H1 (cell line): ENCODE results near the gene CLEC16A. TPM values are rescaled to one million over a fixed set of nuclear protein-coding genes. Genes with fewer than 3 reads are reported as not detected.

ENCODE experiments used
- CTCF ChIA-PET: fragments of 300-600 bp; sonication (Branson Sonifier 250); formaldehyde crosslinking; loops from one replicate; lab custom pipeline; 2021; ENCODE audit not compliant: partially characterized antibody; lab: Charles Lee
- POLR2A ChIA-PET: fragments of 300-600 bp; sonication (Branson Sonifier 250); formaldehyde crosslinking; loops from one replicate; lab custom pipeline; 2021; ENCODE audit warnings: inconsistent platforms; ENCODE audit not compliant: partially characterized antibody; lab: Charles Lee
- DNase-seq, 2 experiments: peaks; one replicate each; pipeline versions ENCODE4 v3.0.0 to v3.0.0-alpha.2; 2010 to 2022; ENCODE audit warnings: low spot score in 2 of 2, low read depth in 1 of 2, mixed read lengths in 1 of 2
- FAIRE-seq: peaks from 2 replicates; lab custom pipeline; 2011; peaks lifted over from hg19 to GRCh38; lab: Jason Lieb, UNC
- H2AFZ ChIP-seq: 2 replicates; pipeline ENCODE4 v1.8.1; 2012; ENCODE audit warnings: low read length, inconsistent platforms
- H2AK5ac ChIP-seq: 2 replicates; pipeline ENCODE4 v1.6.1; 2013; ENCODE audit warnings: low read depth, low read length
- H2BK120ac ChIP-seq: replicated peaks from 2 replicates; pipeline ENCODE3; 2013; ENCODE audit warnings: low read depth, low read length, inconsistent platforms
- H2BK12ac ChIP-seq: 2 replicates; pipeline ENCODE4 v1.6.1; 2013; ENCODE audit warnings: low read depth, low read length
- H2BK15ac ChIP-seq: 2 replicates; pipeline ENCODE4 v1.6.1; 2013; ENCODE audit warnings: low read length
- H2BK20ac ChIP-seq: 2 replicates; pipeline ENCODE4 v1.6.1; 2013; ENCODE audit warnings: low read length
- H2BK5ac ChIP-seq: 2 replicates; pipeline ENCODE4 v1.6.1; 2013; ENCODE audit warnings: low read depth, low read length
- H3K14ac ChIP-seq: 2 replicates; pipeline ENCODE4 v1.6.1; 2013; ENCODE audit warnings: inconsistent platforms; ENCODE audit not compliant: insufficient read length
- H3K18ac ChIP-seq: 2 replicates; pipeline ENCODE4 v1.6.1; 2013; ENCODE audit warnings: low read length; ENCODE audit errors: extremely low read depth
- H3K23ac ChIP-seq: 2 replicates; pipeline ENCODE4 v1.6.1; 2013; ENCODE audit warnings: inconsistent platforms; ENCODE audit not compliant: insufficient read length
- H3K23me2 ChIP-seq: 2 replicates; pipeline ENCODE4 v1.6.1; 2013; ENCODE audit warnings: low read depth, low read length
- H3K27ac ChIP-seq: 2 replicates; pipeline ENCODE4 v1.6.1; 2011; ENCODE audit warnings: low read depth, low read length, inconsistent platforms
- H3K27me3 ChIP-seq, 4 experiments: replicated peaks in 1 of 4; 1 replicate in 1 of 4; 2 replicates in 3 of 4; pipeline versions ENCODE4 v1.6.1 to v1.8.1; 2011 to 2013; ENCODE audit warnings: low read length in 3 of 4, mild to moderate bottlenecking in 3 of 4, inconsistent platforms in 2 of 4, mixed read lengths in 2 of 4, moderate library complexity in 1 of 4; ENCODE audit not compliant: control insufficient read depth in 3 of 4, insufficient read depth in 3 of 4; ENCODE audit errors: extremely low read depth in 1 of 4
- H3K36me3 ChIP-seq, 4 experiments: 2 replicates each; pipeline versions ENCODE4 v1.6.1 to v1.8.1; 2011 to 2013; ENCODE audit warnings: mild to moderate bottlenecking in 4 of 4, low read length in 3 of 4, moderate library complexity in 2 of 4, control low read depth in 1 of 4, inconsistent platforms in 1 of 4; ENCODE audit not compliant: insufficient read depth in 4 of 4, control insufficient read depth in 2 of 4
- H3K4ac ChIP-seq: replicated peaks from 2 replicates; pipeline ENCODE3; 2013; ENCODE audit warnings: low read length, low read depth, mixed read lengths, inconsistent platforms; ENCODE audit not compliant: insufficient read length
- H3K4me1 ChIP-seq, 4 experiments: replicated peaks in 1 of 4; 1 replicate in 1 of 4; 2 replicates in 3 of 4; pipeline versions ENCODE4 v1.6.1 to v1.8.1; 2011 to 2013; ENCODE audit warnings: low read length in 3 of 4, inconsistent platforms in 2 of 4, mixed read lengths in 1 of 4; ENCODE audit not compliant: insufficient read depth in 4 of 4, control insufficient read depth in 3 of 4
- H3K4me2 ChIP-seq, 2 experiments: 2 replicates each; pipeline versions ENCODE4 v1.6.1 to v1.8.1; 2011 to 2013; ENCODE audit warnings: low read depth in 2 of 2, low read length in 2 of 2, control low read depth in 1 of 2, inconsistent platforms in 1 of 2, mild to moderate bottlenecking in 1 of 2; ENCODE audit not compliant: insufficient read depth in 1 of 2
- H3K4me3 ChIP-seq, 4 experiments: fragments of 200-600, 300-600 bp in 1 of 4; sonication (generic), shearing (Covaris generic), sonication (Bioruptor Twin) in 1 of 4; 2 replicates each; pipeline versions ENCODE4 v1.5.1 to v1.8.1; 2011 to 2016; ENCODE audit warnings: low read length in 4 of 4, low read depth in 3 of 4, control low read depth in 2 of 4, inconsistent platforms in 2 of 4, mild to moderate bottlenecking in 2 of 4, mixed read lengths in 1 of 4, moderate library complexity in 1 of 4; ENCODE audit not compliant: insufficient read depth in 2 of 4; ENCODE audit errors: extremely low read depth in 1 of 4
- H3K56ac ChIP-seq: replicated peaks from 2 replicates; pipeline ENCODE3; 2013; ENCODE audit warnings: low read depth, mild to moderate bottlenecking, mixed read lengths, low read length, inconsistent platforms; ENCODE audit not compliant: insufficient read length
- H3K79me1 ChIP-seq: 2 replicates; pipeline ENCODE4 v1.6.1; 2013; ENCODE audit warnings: low read depth, low read length, control low read depth
- H3K79me2 ChIP-seq, 2 experiments: 2 replicates each; pipeline versions ENCODE4 v1.6.1 to v1.8.1; 2012 to 2013; ENCODE audit warnings: low read length in 2 of 2, mild to moderate bottlenecking in 2 of 2, inconsistent platforms in 1 of 2; ENCODE audit not compliant: insufficient read depth in 2 of 2, control insufficient read depth in 1 of 2
- H3K9ac ChIP-seq, 4 experiments: replicated peaks in 1 of 4; 1 replicate in 1 of 4; 2 replicates in 3 of 4; pipeline versions ENCODE4 v1.6.1 to v1.8.1; 2011 to 2013; ENCODE audit warnings: low read depth in 3 of 4, low read length in 3 of 4, control low read depth in 2 of 4, mild to moderate bottlenecking in 2 of 4, moderate library complexity in 2 of 4, inconsistent platforms in 1 of 4; ENCODE audit errors: extremely low read depth in 1 of 4
- H3K9me3 ChIP-seq, 2 experiments: 2 replicates each; pipeline versions ENCODE4 v1.6.1 to v1.8.1; 2012 to 2013; ENCODE audit warnings: mild to moderate bottlenecking in 2 of 2, moderate library complexity in 2 of 2, control low read depth in 1 of 2, inconsistent platforms in 1 of 2, low read depth in 1 of 2, low read length in 1 of 2, mixed read lengths in 1 of 2; ENCODE audit not compliant: insufficient read depth in 2 of 2
- H4K20me1 ChIP-seq, 2 experiments: replicated peaks in 1 of 2; 2 replicates each; pipeline versions ENCODE3 to v1.8.1; 2011 to 2013; ENCODE audit warnings: inconsistent platforms in 2 of 2, low read length in 2 of 2, mild to moderate bottlenecking in 1 of 2; ENCODE audit not compliant: insufficient read depth in 2 of 2, control insufficient read depth in 1 of 2
- H4K5ac ChIP-seq: 2 replicates; pipeline ENCODE4 v1.6.1; 2013; ENCODE audit warnings: low read length, low read depth, mixed read lengths, inconsistent platforms; ENCODE audit not compliant: insufficient read length
- H4K8ac ChIP-seq: 2 replicates; pipeline ENCODE4 v1.8.0; 2013; ENCODE audit warnings: mild to moderate bottlenecking, moderate library complexity, low read length, inconsistent platforms; ENCODE audit not compliant: insufficient read depth; ENCODE audit errors: extremely low read depth
- H4K91ac ChIP-seq: replicated peaks from 2 replicates; pipeline ENCODE3; 2013; ENCODE audit warnings: low read length, mixed read lengths, inconsistent platforms; ENCODE audit not compliant: insufficient read length
- ASH2L ChIP-seq: fragments of 200-600, 300-600 bp; sonication (generic); IDR thresholded peaks from one replicate; pipeline ENCODE4 v1.7.1; 2017; ENCODE audit warnings: low read length
- CBX5 ChIP-seq: fragments of 300-800, 300-1000 bp; sonication (generic); IDR thresholded peaks from 2 replicates; pipeline ENCODE4 v1.7.1; 2016; ENCODE audit warnings: antibody characterized with exemption, low read length, low read depth
- CEBPB ChIP-seq: IDR thresholded peaks from 2 replicates; pipeline ENCODE4 v1.6.1; 2012; ENCODE audit warnings: low read depth, low read length
- EZH2 ChIP-seq: fragments of 200-600 bp; sonication (generic); IDR thresholded peaks from 2 replicates; pipeline ENCODE4 v1.7.1; 2012; ENCODE audit warnings: low read depth, mild to moderate bottlenecking, moderate library complexity, low read length, inconsistent platforms; ENCODE audit not compliant: severe bottlenecking
- KDM4A ChIP-seq: IDR thresholded peaks from one replicate; pipeline ENCODE4 v1.7.1; 2012; ENCODE audit warnings: low read depth, mild to moderate bottlenecking, moderate library complexity, low read length, inconsistent platforms; ENCODE audit not compliant: severe bottlenecking
- PHF8 ChIP-seq: fragments of 200-600 bp; sonication (generic); conservative IDR thresholded peaks from 2 replicates; pipeline ENCODE4 v1.7.1; 2012; ENCODE audit warnings: low read depth, mild to moderate bottlenecking, inconsistent platforms, low read length, moderate library complexity
- POLR2A ChIP-seq, 2 experiments: IDR thresholded peaks; 1 replicate in 1 of 2; 2 replicates in 1 of 2; pipeline ENCODE4 v1.6.1; 2011; ENCODE audit warnings: low read depth in 2 of 2, low read length in 2 of 2, mild to moderate bottlenecking in 2 of 2; ENCODE audit errors: control extremely low read depth in 1 of 2
- RAD21 ChIP-seq, 2 experiments: IDR thresholded peaks in 1 of 2; conservative IDR thresholded peaks in 1 of 2; 2 replicates each; pipeline ENCODE4 v1.6.1; 2011; ENCODE audit warnings: low read depth in 2 of 2, low read length in 2 of 2, improper control_type of control experiment in 1 of 2, inconsistent platforms in 1 of 2, mild to moderate bottlenecking in 1 of 2, moderate library complexity in 1 of 2
- RNF2 ChIP-seq: fragments of 200-900, 300-1000 bp; sonication (generic); IDR thresholded peaks from 2 replicates; pipeline ENCODE4 v1.7.1; 2016; ENCODE audit warnings: borderline replicate concordance, low read depth, mild to moderate bottlenecking, antibody characterized with exemption, low read length; ENCODE audit not compliant: poor library complexity, severe bottlenecking; ENCODE audit errors: missing control alignments
- SIX5 ChIP-seq: IDR thresholded peaks from 2 replicates; pipeline ENCODE4 v1.6.1; 2011; ENCODE audit warnings: mild to moderate bottlenecking, low read depth, low read length
- SP2 ChIP-seq: IDR thresholded peaks from 2 replicates; pipeline ENCODE4 v1.6.1; 2012; ENCODE audit warnings: mild to moderate bottlenecking, low read length, inconsistent platforms
- TEAD4 ChIP-seq: IDR thresholded peaks from 2 replicates; pipeline ENCODE4 v1.6.1; 2012; ENCODE audit warnings: low read depth, low read length, inconsistent platforms, mixed read lengths
- YY1 ChIP-seq: IDR thresholded peaks from 2 replicates; pipeline ENCODE4 v1.6.1; 2011; ENCODE audit warnings: low read depth, mild to moderate bottlenecking, low read length
- ZNF274 ChIP-seq: IDR thresholded peaks from 2 replicates; pipeline ENCODE4 v1.7.0; 2012; ENCODE audit warnings: low read length, borderline replicate concordance; ENCODE audit errors: extremely low read depth
- WGBS, 2 experiments: shearing (Covaris generic) in 1 of 2; methylation state at CpG; one replicate each; pipeline versions ENCODE4 v1.1.6 to v1.1.7; 2013 to 2015; ENCODE audit warnings: low lambda C conversion rate in 2 of 2, mixed read lengths in 2 of 2, inconsistent platforms in 1 of 2, low coverage in 1 of 2, missing lambda C conversion rate in 1 of 2; ENCODE audit not compliant: insufficient replicate concordance in 2 of 2, insufficient coverage in 1 of 2, insufficient read length in 1 of 2; ENCODE audit errors: extremely low coverage in 1 of 2, missing lambda C conversion rate in 1 of 2; 5-methylcytosine and 5-hydroxymethylcytosine counted together
- polyA plus RNA-seq, 7 experiments: library from polyadenylated mRNA; depleted of rRNA in 3 of 7; stranded (reverse) in 5 of 7; unstranded in 2 of 7; fragments of >200 nt in 5 of 7; fragments of 200-250 nt in 2 of 7; gene quantifications; 1 replicate in 5 of 7; 2 replicates in 1 of 7; 4 replicates in 1 of 7; pipeline versions ENCODE4 v1.2.1 to v1.2.3, GENCODE V29; 2011 to 2013; ENCODE audit warnings: missing spikeins in 2 of 7, mixed read lengths in 2 of 7
- total RNA-seq: library from RNA; stranded (reverse); fragmentation: NEBNext Ultra II Directional; extraction: Animal tissue kit (Norgen Biotek cat#: 25700); gene quantifications from 2 replicates; pipeline ENCODE4 v1.2.1, GENCODE V29; 2021

CLEC16A gene
- total and polyA plus RNA-seq, 2 of the 8 experiments (the other 6 are each of a cell fraction or from before 2014, with no cell fraction given): 7.6 to 19.3 TPM

GRCh38 chr16:10902999-10903398, 41.4 kb upstream of the CLEC16A start:
- FAIRE-seq: no peak

More at GRCh38 chr16:10902999-10903398, 41.4 kb upstream of the CLEC16A start:
- Histone ChIP-seq H2BK15ac (no peak overlapping the region), H3K23ac (no peak overlapping the region), H2BK12ac (no peak overlapping the region), H3K4ac (no peak overlapping the region), H3K4me2 (no peak overlapping the region), H3K4me3 (no peak overlapping the region), H2BK120ac (no peak overlapping the region), H2BK20ac (no peak overlapping the region), H3K79me2 (no peaks in the 10 kb centered on the region), H4K20me1 (no peaks in the 10 kb centered on the region), H4K5ac (no peak overlapping the region), H3K27me3 (no peaks in the 10 kb centered on the region), H3K79me1 (no peaks in the 10 kb centered on the region), H3K9ac (no peak overlapping the region), H3K4me1 (peaks cover 0 to 3% (median 0%) of the 10 kb centered on the region in 4 experiments; a peak in 1 of 7 replicates), H2AFZ (no peak overlapping the region), H3K36me3 (no peaks in the 10 kb centered on the region), H3K14ac (no peak overlapping the region), H3K18ac (no peak overlapping the region), H3K27ac (no peak overlapping the region), H4K91ac (no peak overlapping the region), H3K9me3 (no peaks in the 10 kb centered on the region), H2AK5ac (no peak overlapping the region), H3K56ac (no peak overlapping the region), H4K8ac (no peak overlapping the region), H3K23me2 (no peaks in the 10 kb centered on the region; the same call in 1 of the 2 replicates), H2BK5ac (no peak overlapping the region)
- 89% methylated on average over 1 of the region's 1 CpG; no CpG with 5 or more reads in 1 of the 2 experiments for WGBS, 2 experiments
- ChIA-PET CTCF (interaction anchor here (0.5 to 3.8 kb wide), 5 partner anchors 9 to 999 kb away, joined by 3 to 18 read pairs (median 3); no protein-coding TSS in a partner anchor), POLR2A (no interaction called here)
- no peak for DNase-seq
- TF ChIP-seq CEBPB (no peak), SIX5 (no peak), EZH2 (no peak), ASH2L (no peak), RAD21 (IDR thresholded peaks at IDR 0.05 in 1 of 2, conservative IDR thresholded peaks at IDR 0.05 in 1 of 2; ENCODE audit: low read depth in 2 of 2, low read length in 2 of 2) (no peak), KDM4A (no peak), ZNF274 (no peak), SP2 (no peak), RNF2 (no peak), POLR2A (IDR thresholded peaks at IDR 0.05; ENCODE audit: control extremely low read depth in 1 of 2, low read depth in 2 of 2, low read length in 2 of 2) (no peak), PHF8 (no peak), YY1 (no peak), TEAD4 (no peak), CBX5 (no peak)
